NCI-H1417 treated with DMSO at 0.1 percent for 48 hours (cell line): ENCODE results near the gene YKT6.

Experiments used
- DNase-seq: peaks from one replicate; lab custom pipeline; 2025; lab: John Stamatoyannopoulos, UW

YKT6 gene

GRCh38 chr7:44232901-44233715, 32.3 kb downstream of the YKT6 start:
- DNase-seq: no peak

GRCh38 chr7:44235066-44235465, 34.3 kb downstream of the YKT6 start:
- no peak for DNase-seq

GRCh38 chr7:44235582-44236332, 35.0 kb downstream of the YKT6 start:
- no peak for DNase-seq

GRCh38 chr7:44236333-44236728, 35.6 kb downstream of the YKT6 start:
- DNase-seq: no peak

GRCh38 chr7:44237696-44238095, 36.9 kb downstream of the YKT6 start:
- no peak for DNase-seq

- DNase-seq: no peak
Observed at GRCh38 chr7:44238116-44238695, 37.4 kb downstream of the YKT6 start.

GRCh38 chr7:44239361-44239760, 38.6 kb downstream of the YKT6 start:
- DNase-seq: no peak

GRCh38 chr7:44240376-44240775, 39.6 kb downstream of the YKT6 start:
- DNase-seq: no peak

- DNase-seq: peak; percentile 41
Observed at GRCh38 chr7:44240983-44241510, 40.3 kb downstream of the YKT6 start.

GRCh38 chr7:44242091-44242490, 41.3 kb downstream of the YKT6 start:
- no peak for DNase-seq

- no peak for DNase-seq
Observed at GRCh38 chr7:44244282-44244681, 43.5 kb downstream of the YKT6 start.

- no peak for DNase-seq
Observed at GRCh38 chr7:44246396-44247113, 45.8 kb downstream of the YKT6 start.

GRCh38 chr7:44247868-44248651, 47.3 kb downstream of the YKT6 start:
- DNase-seq: no peak

- no peak for DNase-seq
Observed at GRCh38 chr7:44249639-44250234, 49.0 kb downstream of the YKT6 start.

- no peak for DNase-seq
Observed at GRCh38 chr7:44251269-44251668, 50.5 kb downstream of the YKT6 start.

- no peak for DNase-seq
Observed at GRCh38 chr7:44251881-44252280, 51.1 kb downstream of the YKT6 start.

- DNase-seq: no peak
Observed at GRCh38 chr7:44256459-44256858, 55.7 kb downstream of the YKT6 start.

- DNase-seq: no peak
Observed at GRCh38 chr7:44257213-44257612, 56.4 kb downstream of the YKT6 start.

GRCh38 chr7:44257618-44258422, 57.0 kb downstream of the YKT6 start:
- no peak for DNase-seq

GRCh38 chr7:44258423-44258760, 57.6 kb downstream of the YKT6 start:
- DNase-seq: no peak
